MV-4-11 (cell line): Measurements from ENCODE around the gene CCDC112.
"Not testable (repeated sequence)": the region's sequence is repeated elsewhere in the genome, so short reads cannot be mapped to it uniquely, and the experiment has no call there.

Source experiments
- DNase-seq: peaks from one replicate; lab custom pipeline; 2025; lab: John Stamatoyannopoulos, UW

CCDC112 gene

GRCh38 chr5:115296124-115297022, at the start of gene CCDC112:
Gene CCDC112, minus strand, starts transcription at chr5:115296654. Its CDS starts 111 bp downstream, at chr5:115296543.
- DNase-seq, result peak; percentile 44

- DNase-seq, result no peak
Measured at GRCh38 chr5:115345344-115345743, 48.9 kb upstream of the CCDC112 start.

- DNase-seq, result no peak
Measured at GRCh38 chr5:115343855-115344254, 47.4 kb upstream of the CCDC112 start.

- DNase-seq, result no peak
Measured at GRCh38 chr5:115342590-115343377, 46.3 kb upstream of the CCDC112 start.

GRCh38 chr5:115341745-115342144, 45.3 kb upstream of the CCDC112 start:
- DNase-seq, result no peak

GRCh38 chr5:115338851-115339250, 42.4 kb upstream of the CCDC112 start:
- DNase-seq, result no peak

GRCh38 chr5:115337882-115338281, 41.4 kb upstream of the CCDC112 start:
- no peak for DNase-seq

GRCh38 chr5:115336964-115337363, 40.5 kb upstream of the CCDC112 start:
- DNase-seq, result no peak

GRCh38 chr5:115336201-115336720, 39.8 kb upstream of the CCDC112 start:
- DNase-seq, result no peak

GRCh38 chr5:115335301-115335700, 38.8 kb upstream of the CCDC112 start:
- peak; percentile 45 for DNase-seq

- peak; percentile 96 for DNase-seq
Measured at GRCh38 chr5:115333164-115333563, 36.7 kb upstream of the CCDC112 start.

GRCh38 chr5:115330830-115331229, 34.4 kb upstream of the CCDC112 start:
- no peak for DNase-seq

GRCh38 chr5:115329475-115329874, 33.0 kb upstream of the CCDC112 start:
- DNase-seq, result peak; percentile 88

- DNase-seq, result not testable (repeated sequence)
Measured at GRCh38 chr5:115328617-115329274, 32.3 kb upstream of the CCDC112 start.

GRCh38 chr5:115325296-115325959, 29.0 kb upstream of the CCDC112 start:
- no peak for DNase-seq

GRCh38 chr5:115324021-115324420, 27.6 kb upstream of the CCDC112 start:
- DNase-seq, result no peak

- DNase-seq, result no peak
Measured at GRCh38 chr5:115322729-115323128, 26.3 kb upstream of the CCDC112 start.

GRCh38 chr5:115321309-115321708, 24.9 kb upstream of the CCDC112 start:
- no peak for DNase-seq

GRCh38 chr5:115320515-115320914, 24.1 kb upstream of the CCDC112 start:
- no peak for DNase-seq

GRCh38 chr5:115320006-115320405, 23.6 kb upstream of the CCDC112 start:
- no peak for DNase-seq

GRCh38 chr5:115319007-115319406, 22.6 kb upstream of the CCDC112 start:
- DNase-seq, result no peak

- DNase-seq, result no peak
Measured at GRCh38 chr5:115317736-115318135, 21.3 kb upstream of the CCDC112 start.
